Fibroblast of mammary gland (primary cell): ENCODE data around the gene TMEM53.

Experiments used
- DNase-seq: peaks from one replicate; pipeline ENCODE4 v3.0.0-alpha.2; 2010; ENCODE audit warnings: low read depth
- H3K4me3 ChIP-seq: 2 replicates; pipeline ENCODE4 v1.5.1; 2011; ENCODE audit warnings: low read depth, mild to moderate bottlenecking, low read length, moderate library complexity; ENCODE audit not compliant: control insufficient read depth
- CTCF ChIP-seq: conservative IDR thresholded peaks from 2 replicates; pipeline ENCODE4 v1.5.1; 2011; ENCODE audit warnings: low read depth, low read length, inconsistent platforms; ENCODE audit not compliant: control insufficient read depth, insufficient read depth

The TMEM53 gene

GRCh38 chr1:44620072-44620471, 54.2 kb downstream of the TMEM53 start:
- no peak for TF ChIP-seq CTCF

GRCh38 chr1:44619261-44619900, 54.9 kb downstream of the TMEM53 start:
- no peak overlapping the region for H3K4me3 ChIP-seq
- DNase-seq, result peak; percentile 93
- TF ChIP-seq CTCF, result no peak

More at GRCh38 chr1:44620072-44620471, 54.2 kb downstream of the TMEM53 start:
- DNase-seq, result no peak
- no peak overlapping the region for H3K4me3 ChIP-seq

GRCh38 chr1:44617703-44618029, 56.6 kb downstream of the TMEM53 start:
- no peak for TF ChIP-seq CTCF
- no peak for DNase-seq
- H3K4me3 ChIP-seq, result peak overlapping the region; percentile 41

- peak; percentile 69 for DNase-seq
- peak overlapping the region; percentile 41 for H3K4me3 ChIP-seq
- no peak for TF ChIP-seq CTCF
Observed at GRCh38 chr1:44616991-44617702, 57.1 kb downstream of the TMEM53 start.

GRCh38 chr1:44616284-44616990, 57.8 kb downstream of the TMEM53 start:
- DNase-seq, result no peak

GRCh38 chr1:44613941-44614340, 60.3 kb downstream of the TMEM53 start:
- no peak overlapping the region for H3K4me3 ChIP-seq
- no peak for DNase-seq
- TF ChIP-seq CTCF, result no peak

More at GRCh38 chr1:44616284-44616990, 57.8 kb downstream of the TMEM53 start:
- no peak for TF ChIP-seq CTCF
- peak overlapping the region; percentile 41 for H3K4me3 ChIP-seq
